SK-N-MC (cell line): Measurements from ENCODE around the gene SMYD1.
"Not testable (repeated sequence)": the region's sequence is repeated elsewhere in the genome, so short reads cannot be mapped to it uniquely, and the experiment has no call there.

ENCODE experiments used
- DNase-seq: peaks from one replicate; pipeline ENCODE4 v3.0.0-alpha.2; 2011; ENCODE audit warnings: low read depth, low spot score
- H3K27ac ChIP-seq: fragments of 200-600 bp; sonication (generic); 2 replicates; pipeline ENCODE4 v1.5.1; 2016; ENCODE audit warnings: mixed run types
- H3K36me3 ChIP-seq: fragments of 200-600 bp; sonication (generic); 2 replicates; pipeline ENCODE4 v1.6.1; 2017; ENCODE audit warnings: antibody characterized with exemption, low read length, mixed read lengths; ENCODE audit not compliant: insufficient read depth
- H3K4me3 ChIP-seq: fragments of 200-600 bp; sonication (generic); 2 replicates; pipeline ENCODE4 v1.5.1; 2016
- H3K9ac ChIP-seq: fragments of 200-600 bp; sonication (generic); 2 replicates; pipeline ENCODE4 v1.8.0; 2017; ENCODE audit warnings: mixed run types, mixed read lengths; ENCODE audit not compliant: insufficient read length
- H3K9me3 ChIP-seq: fragments of 200-600 bp; sonication (generic); 2 replicates; pipeline ENCODE4 v1.6.1; 2017; ENCODE audit warnings: low read depth, mild to moderate bottlenecking, antibody characterized with exemption, low read length, moderate library complexity, mixed read lengths
- EZH2 ChIP-seq: fragments of 200-600 bp; sonication (generic); IDR thresholded peaks from one replicate; pipeline ENCODE4 v1.6.1; 2017; ENCODE audit warnings: antibody characterized with exemption
- FOXP2 ChIP-seq: optimal IDR thresholded peaks from 2 replicates; pipeline ENCODE3; 2011; ENCODE audit warnings: mild to moderate bottlenecking, moderate library complexity; ENCODE audit not compliant: insufficient read depth; ENCODE audit errors: extremely low read length, control extremely low read depth
- POLR2AphosphoS5 ChIP-seq: IDR thresholded peaks from 2 replicates; pipeline ENCODE4 v1.6.1; 2012; ENCODE audit warnings: mild to moderate bottlenecking, low read depth, low read length, borderline replicate concordance

Gene SMYD1

DNA sequence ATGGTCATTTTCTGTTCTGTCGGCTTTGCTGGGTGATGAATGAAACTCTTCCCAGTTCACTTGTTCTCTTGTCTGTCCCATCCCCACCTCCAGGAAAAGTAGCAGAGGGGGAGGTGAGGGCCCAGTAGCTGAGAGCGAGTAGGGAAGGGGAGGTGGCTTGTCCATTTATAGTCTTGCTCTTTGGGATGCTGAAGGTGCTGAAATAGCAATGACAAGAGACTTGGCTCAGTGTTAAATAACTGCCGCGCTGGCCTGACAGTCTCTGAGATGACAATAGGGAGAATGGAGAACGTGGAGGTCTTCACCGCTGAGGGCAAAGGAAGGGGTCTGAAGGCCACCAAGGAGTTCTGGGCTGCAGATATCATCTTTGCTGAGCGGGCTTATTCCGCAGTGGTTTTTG is at the start of gene SMYD1:
TSS of gene SMYD1 (plus strand) at position 228 of the 400 bp plus-strand sequence. CDS start at position 268, 40 bp downstream.
- Histone ChIP-seq H3K9ac (no peak within 1 kb of the TSS), H3K36me3 (no peaks in the 10 kb centered on the region), H3K9me3 (no peaks in the 10 kb centered on the region), H3K4me3 (no peak within 1 kb of the TSS), H3K27ac (no peak within 1 kb of the TSS)
- TF ChIP-seq FOXP2 (no peak), POLR2AphosphoS5 (no peak), EZH2 (no peak)
- no peak for DNase-seq

DNA sequence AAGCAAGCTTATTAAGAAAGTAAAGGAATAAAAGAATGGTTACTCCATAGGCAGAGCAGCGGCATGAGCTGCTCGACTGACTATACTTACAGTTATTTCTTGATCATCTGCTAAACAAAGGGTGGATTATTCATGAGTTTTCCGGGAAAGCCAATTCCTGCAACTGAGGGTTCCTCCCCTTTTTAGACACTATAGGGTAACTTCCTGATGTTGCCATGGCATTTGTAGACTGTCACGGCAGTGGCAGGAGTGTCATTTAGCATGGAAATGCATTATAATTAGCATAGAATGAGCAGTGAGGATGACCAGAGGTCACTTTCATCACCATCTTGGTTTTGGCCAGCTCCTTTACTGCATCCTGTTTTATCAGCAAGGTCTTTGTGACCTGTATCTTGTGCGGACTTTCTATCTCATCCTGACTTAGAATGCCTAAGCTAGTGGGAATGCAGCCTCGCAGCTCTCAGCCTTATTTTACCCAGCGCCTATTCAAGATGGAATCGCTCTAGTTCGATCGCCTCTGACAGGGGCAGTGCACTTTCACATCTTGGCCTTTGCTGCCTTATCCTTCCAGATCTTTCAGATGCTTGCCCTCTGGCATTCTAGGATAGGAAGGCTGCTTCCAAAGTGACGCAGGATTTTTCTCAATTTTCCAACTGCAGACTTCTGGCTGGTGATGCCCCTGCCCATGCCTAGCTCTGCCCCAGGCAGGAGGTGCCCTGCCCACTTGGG is 49.4 kb upstream of the SMYD1 start:
- H3K4me3 ChIP-seq, DNase-seq, H3K36me3 ChIP-seq, H3K9me3 ChIP-seq, H3K9ac ChIP-seq, H3K27ac ChIP-seq: not testable (repeated sequence)

DNA sequence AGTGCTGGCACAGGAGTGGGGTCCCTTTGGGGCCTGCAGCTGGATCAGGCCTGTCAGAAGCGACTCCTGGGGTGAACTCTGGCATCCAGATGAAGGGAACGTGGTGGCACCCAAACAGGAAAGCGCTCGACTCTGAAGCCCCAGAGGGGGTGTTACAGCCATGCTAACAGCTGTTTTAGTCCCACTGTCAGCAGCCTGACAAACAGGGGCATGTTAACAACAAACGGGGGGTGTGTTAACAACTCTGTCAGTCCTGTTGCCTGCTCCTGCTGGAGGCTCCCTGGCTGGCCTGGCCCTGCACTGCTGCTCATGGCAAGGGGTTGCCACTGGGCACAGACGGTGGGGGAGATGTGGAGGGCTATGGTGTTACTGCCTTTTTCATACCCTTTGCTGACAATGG is 48.7 kb upstream of the SMYD1 start:
- H3K4me3 ChIP-seq, result no peak overlapping the region
- no peak for TF ChIP-seq FOXP2
- TF ChIP-seq POLR2AphosphoS5, result no peak
- TF ChIP-seq EZH2, result no peak
- H3K9me3 ChIP-seq, result no peaks in the 10 kb centered on the region
- no peak overlapping the region for H3K27ac ChIP-seq
- H3K36me3 ChIP-seq, result no peaks in the 10 kb centered on the region
- DNase-seq, result no peak
- no peak overlapping the region for H3K9ac ChIP-seq

DNA sequence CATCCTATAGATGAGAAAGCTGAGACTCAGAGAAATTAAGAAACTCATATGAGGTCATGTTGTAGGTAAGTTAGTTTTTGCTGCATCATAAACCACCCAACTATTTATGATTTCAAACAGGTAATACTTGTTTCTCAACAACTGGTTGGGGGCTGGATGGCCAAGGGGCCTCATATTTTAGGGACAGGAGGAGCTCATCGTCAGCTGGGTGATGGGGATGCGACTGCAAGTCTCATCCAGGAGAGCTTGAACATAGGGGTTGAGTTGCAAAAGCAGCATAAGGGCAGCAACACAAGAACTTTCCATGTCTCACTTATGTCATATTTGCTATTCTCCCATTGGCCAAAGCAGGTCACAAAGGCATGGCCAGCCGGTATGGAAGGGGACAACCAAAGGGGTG is 47.6 kb upstream of the SMYD1 start:
- Histone ChIP-seq H3K9me3 (no peaks in the 10 kb centered on the region), H3K4me3 (no peak overlapping the region), H3K27ac (no peak overlapping the region), H3K36me3 (no peaks in the 10 kb centered on the region), H3K9ac (no peak overlapping the region)
- TF ChIP-seq FOXP2 (no peak), POLR2AphosphoS5 (no peak), EZH2 (no peak)
- no peak for DNase-seq

DNA sequence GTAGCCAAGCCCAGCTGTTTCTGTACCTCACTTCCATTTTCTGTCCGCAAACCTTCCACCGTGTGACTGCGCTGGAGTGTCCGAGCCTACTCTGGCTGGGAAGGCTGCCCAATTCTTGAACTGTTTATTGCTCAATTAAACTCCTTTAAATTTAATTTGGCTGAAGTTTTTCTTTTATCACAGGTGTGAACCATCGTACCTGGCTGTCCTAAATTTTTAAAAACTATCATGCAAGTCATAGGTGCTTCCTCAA is 45.0 kb upstream of the SMYD1 start:
- no peak for DNase-seq
- H3K27ac ChIP-seq, result no peak overlapping the region
- TF ChIP-seq POLR2AphosphoS5 (no peak), FOXP2 (no peak), EZH2 (no peak)

DNA sequence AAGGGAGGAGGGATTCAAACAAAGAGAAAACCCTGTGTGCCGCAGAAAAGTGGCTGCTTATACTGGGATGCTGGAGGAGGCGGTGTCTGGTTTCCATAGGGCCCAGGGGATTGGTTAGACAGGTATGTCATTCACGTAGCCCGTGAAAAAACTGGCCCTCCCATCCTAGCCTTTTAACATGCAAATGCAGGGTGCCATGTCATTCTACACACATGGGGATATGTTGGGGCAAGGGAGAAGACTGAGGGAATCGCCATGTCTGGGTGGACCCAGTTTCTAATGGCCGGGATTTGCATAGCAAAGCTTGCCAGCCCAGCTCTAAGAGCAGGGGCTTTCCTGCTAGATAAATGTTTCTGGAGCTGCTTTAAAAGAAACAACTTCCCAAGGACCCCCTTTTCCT is 43.1 kb upstream of the SMYD1 start:
- Histone ChIP-seq H3K36me3 (no peaks in the 10 kb centered on the region), H3K9ac (no peak overlapping the region), H3K9me3 (no peaks in the 10 kb centered on the region), H3K27ac (no peak overlapping the region), H3K4me3 (no peak overlapping the region)
- DNase-seq, result no peak
- TF ChIP-seq EZH2 (no peak), POLR2AphosphoS5 (no peak), FOXP2 (no peak)

More for the DNA sequence above, 45.0 kb upstream of the SMYD1 start:
- Histone ChIP-seq H3K9me3 (no peaks in the 10 kb centered on the region), H3K36me3 (no peaks in the 10 kb centered on the region), H3K4me3 (no peak overlapping the region), H3K9ac (no peak overlapping the region)

DNA sequence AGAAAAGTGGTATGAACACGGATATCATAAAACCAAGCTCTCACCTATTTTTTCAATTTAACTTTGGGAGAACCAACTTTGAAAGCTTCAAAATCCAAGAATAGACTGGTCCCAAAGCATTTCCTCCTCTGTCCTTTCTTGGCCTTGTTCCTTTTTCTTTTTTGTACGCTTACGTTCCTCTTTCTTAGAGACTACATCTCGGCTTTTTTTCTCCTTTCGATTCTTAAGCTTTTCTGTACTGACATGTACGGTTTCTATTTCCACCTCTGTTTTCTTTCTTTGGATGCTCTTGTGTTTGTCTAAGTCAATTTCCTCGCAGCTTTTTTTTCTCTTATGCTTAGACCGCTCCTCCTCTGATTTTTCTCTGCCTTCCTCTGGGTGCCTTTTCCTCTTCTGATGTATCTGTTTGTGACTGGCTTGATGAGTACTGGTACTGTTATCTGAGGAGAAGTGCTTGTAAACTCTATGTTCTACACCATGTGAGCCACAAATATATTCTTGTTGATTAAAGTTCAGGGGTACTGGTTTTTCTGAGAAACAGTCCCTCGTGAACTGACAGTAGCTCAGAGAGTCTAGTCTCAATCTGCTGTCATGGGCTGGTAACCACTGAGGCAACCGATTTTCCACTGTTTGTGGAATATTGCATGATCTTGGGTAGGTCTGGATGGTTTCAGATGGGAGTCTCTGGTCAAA is 39.8 kb upstream of the SMYD1 start:
- no peak overlapping the region for H3K9ac ChIP-seq
- no peak overlapping the region for H3K4me3 ChIP-seq
- no peak overlapping the region for H3K27ac ChIP-seq
- TF ChIP-seq FOXP2 (no peak), POLR2AphosphoS5 (no peak), EZH2 (no peak)
- no peaks in the 10 kb centered on the region for H3K9me3 ChIP-seq
- DNase-seq, result no peak
- H3K36me3 ChIP-seq, result no peaks in the 10 kb centered on the region

DNA sequence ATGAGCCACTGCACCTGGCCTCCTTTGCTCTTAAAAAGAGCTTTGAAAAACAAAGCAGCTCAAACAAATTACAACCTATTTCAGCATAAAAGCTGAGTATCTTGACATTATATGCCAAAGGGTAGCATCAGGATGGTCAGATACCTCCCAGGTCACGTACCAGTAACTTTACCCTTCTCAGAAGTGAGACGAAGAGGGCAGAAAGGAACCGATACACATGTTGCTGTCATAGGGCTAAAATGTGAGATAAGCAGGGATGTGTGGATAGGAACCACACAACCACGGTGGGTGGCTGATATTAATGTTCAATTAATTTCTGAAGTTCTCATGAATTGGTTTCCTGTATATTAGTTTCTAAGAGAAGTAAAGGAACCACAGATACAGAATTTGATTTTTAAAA is 38.7 kb upstream of the SMYD1 start:
- H3K4me3 ChIP-seq, result no peak overlapping the region
- H3K36me3 ChIP-seq, result no peaks in the 10 kb centered on the region
- no peak overlapping the region for H3K27ac ChIP-seq
- no peaks in the 10 kb centered on the region for H3K9me3 ChIP-seq
- no peak overlapping the region for H3K9ac ChIP-seq
- TF ChIP-seq FOXP2, result no peak
- TF ChIP-seq POLR2AphosphoS5, result no peak
- TF ChIP-seq EZH2, result no peak
- DNase-seq, result no peak
